Astrocyte of the spinal cord (primary cell): ENCODE data around the gene OR8G1.
"Not testable (repeated sequence)": the region's sequence is repeated elsewhere in the genome, so short reads cannot be mapped to it uniquely, and the experiment has no call there.

Experiments
- DNase-seq: peaks from one replicate; pipeline ENCODE4 v3.0.0; 2011; ENCODE audit warnings: low read depth, low spot score
- H3K4me3 ChIP-seq: 2 replicates; pipeline ENCODE4 v1.5.1; 2011; ENCODE audit warnings: low read depth, mild to moderate bottlenecking, low read length, moderate library complexity
- in situ Hi-C: cut with HindIII; loops from 2 replicates; pipeline ENCODE4 v1.10.0; 2017; ENCODE audit warnings: low sequenced_read_pairs
- TF ChIP-seq, protein P1 (sequence below): IDR thresholded peaks from 2 replicates; pipeline ENCODE4 v1.5.1; 2012; ENCODE audit warnings: low read depth, mild to moderate bottlenecking, low read length, inconsistent platforms

OR8G1 gene

GRCh38 chr11:124225471-124225870 is 15.4 kb upstream of the OR8G1 start:
- TF ChIP-seq, protein P1, sequence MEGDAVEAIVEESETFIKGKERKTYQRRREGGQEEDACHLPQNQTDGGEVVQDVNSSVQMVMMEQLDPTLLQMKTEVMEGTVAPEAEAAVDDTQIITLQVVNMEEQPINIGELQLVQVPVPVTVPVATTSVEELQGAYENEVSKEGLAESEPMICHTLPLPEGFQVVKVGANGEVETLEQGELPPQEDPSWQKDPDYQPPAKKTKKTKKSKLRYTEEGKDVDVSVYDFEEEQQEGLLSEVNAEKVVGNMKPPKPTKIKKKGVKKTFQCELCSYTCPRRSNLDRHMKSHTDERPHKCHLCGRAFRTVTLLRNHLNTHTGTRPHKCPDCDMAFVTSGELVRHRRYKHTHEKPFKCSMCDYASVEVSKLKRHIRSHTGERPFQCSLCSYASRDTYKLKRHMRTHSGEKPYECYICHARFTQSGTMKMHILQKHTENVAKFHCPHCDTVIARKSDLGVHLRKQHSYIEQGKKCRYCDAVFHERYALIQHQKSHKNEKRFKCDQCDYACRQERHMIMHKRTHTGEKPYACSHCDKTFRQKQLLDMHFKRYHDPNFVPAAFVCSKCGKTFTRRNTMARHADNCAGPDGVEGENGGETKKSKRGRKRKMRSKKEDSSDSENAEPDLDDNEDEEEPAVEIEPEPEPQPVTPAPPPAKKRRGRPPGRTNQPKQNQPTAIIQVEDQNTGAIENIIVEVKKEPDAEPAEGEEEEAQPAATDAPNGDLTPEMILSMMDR = no peak
- in situ Hi-C loops = no loop called here
- H3K4me3 ChIP-seq = no peak overlapping the region
- DNase-seq = no peak

DNA sequence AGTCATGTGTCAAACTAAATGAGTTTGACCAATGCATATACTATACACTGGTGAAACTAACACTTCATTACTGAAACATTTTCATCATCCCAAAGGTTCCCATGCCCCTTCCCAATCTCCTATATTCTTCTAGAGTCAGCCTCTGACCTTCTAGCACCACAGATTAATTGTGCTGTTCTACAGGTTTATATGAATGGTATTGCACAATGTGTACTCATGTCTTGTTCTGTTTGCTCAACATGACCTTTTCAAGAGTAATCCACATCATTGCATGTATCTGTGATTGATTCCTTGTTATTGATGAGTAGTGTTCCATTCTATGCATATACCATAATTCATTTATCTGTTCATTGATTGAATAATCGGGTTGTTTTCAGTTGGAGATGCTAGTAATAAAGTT is 7.5 kb upstream of the OR8G1 start:
- in situ Hi-C loops = no loop called here
- TF ChIP-seq, protein P1 = no peak
- H3K4me3 ChIP-seq = no peak overlapping the region
- no peak for DNase-seq

DNA sequence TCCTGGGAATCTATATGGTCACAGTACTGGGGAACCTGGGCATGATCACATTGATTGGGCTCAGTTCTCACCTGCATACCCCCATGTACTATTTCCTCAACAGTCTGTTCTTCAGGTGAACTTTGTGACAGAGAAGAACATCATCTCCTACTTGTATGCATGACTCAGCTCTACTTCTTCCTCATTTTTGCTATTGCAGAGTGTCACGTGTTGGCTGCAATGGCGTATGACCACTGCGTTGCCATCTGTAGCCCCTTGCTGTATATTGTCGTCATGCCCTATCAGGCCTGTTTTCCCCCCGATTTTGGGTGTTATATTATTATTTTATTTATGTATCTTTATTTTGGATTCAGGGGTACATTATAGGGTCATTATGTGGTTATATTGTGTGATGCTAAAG is 2.4 kb upstream of the OR8G1 start:
- in situ Hi-C loops = no loop called here
- TF ChIP-seq, protein P1 = no peak
- no peak overlapping the region for H3K4me3 ChIP-seq
- no peak for DNase-seq

- in situ Hi-C loops, H3K4me3 ChIP-seq, DNase-seq: not testable (repeated sequence)
Observed at GRCh38 chr11:124249869-124250268, 9.0 kb downstream of the OR8G1 start.

DNA sequence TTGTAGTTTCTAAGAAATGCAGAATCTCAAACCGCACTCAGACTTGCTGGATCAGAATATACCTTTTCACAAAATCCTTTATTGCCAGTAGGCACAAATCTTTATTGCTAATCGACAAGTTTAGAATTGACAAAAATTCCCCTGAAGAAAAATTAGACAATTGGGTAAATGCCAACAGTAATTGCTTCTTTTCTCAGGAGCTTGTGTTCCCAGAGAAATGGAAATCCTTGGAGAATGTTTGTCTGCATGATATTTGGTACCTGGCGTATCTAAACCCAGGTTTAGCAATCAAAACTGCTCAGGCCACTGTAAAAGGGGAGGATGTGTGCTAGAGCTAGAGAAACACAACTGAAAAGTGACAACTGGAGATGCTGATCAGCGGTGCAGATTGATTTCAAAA is 15.2 kb downstream of the OR8G1 start, which contains the start of gene OR8G5:
OR8G5 (plus strand) TSS at position 301 of the 400 bp plus-strand sequence. CDS start 8,556 bp downstream, outside the sequence.
- no peak within 1 kb of the TSS for H3K4me3 ChIP-seq
- DNase-seq = no peak
- in situ Hi-C loops = no loop called here
- TF ChIP-seq, protein P1 = no peak

GRCh38 chr11:124265041-124265440 is 24.1 kb downstream of the OR8G1 start:
- in situ Hi-C loops, H3K4me3 ChIP-seq, DNase-seq: not testable (repeated sequence)

DNA sequence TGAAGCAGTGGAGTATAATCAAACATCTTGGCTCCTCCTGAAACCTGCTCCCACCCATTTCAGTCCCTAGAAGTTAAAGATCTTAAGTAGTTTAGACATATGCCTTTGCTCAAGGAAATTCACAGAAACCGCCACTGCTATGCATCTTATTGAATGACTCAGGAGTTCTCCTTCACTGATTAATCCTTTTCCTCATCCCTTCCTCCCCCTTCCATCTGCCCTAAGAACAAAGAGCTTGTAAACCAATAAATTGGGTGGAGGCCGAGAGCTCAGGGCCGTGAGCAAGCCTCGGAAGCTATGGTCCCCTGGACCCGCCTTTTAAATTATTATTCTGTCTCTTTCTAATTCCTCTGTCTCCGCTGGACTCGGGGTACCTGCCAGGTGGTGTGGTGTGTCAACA is 30.0 kb downstream of the OR8G1 start:
- DNase-seq = peak; percentile 33
- H3K4me3 ChIP-seq, in situ Hi-C loops: not testable (repeated sequence)

- DNase-seq = no peak
- in situ Hi-C loops = no loop called here
Observed at GRCh38 chr11:124274000-124274399, 33.1 kb downstream of the OR8G1 start.

More at GRCh38 chr11:124274000-124274399, 33.1 kb downstream of the OR8G1 start:
- TF ChIP-seq, protein P1 = no peak
- no peak overlapping the region for H3K4me3 ChIP-seq
